ENCODE measurements around the gene TMIGD2. TPM values are rescaled to one million over a fixed set of nuclear protein-coding genes. Genes with fewer than 3 reads are reported as not detected.

The TMIGD2 gene
- total and polyA plus RNA-seq, 2 donors (not counting 1 experiment from before 2014, with no cell fraction given): not detected

DNA sequence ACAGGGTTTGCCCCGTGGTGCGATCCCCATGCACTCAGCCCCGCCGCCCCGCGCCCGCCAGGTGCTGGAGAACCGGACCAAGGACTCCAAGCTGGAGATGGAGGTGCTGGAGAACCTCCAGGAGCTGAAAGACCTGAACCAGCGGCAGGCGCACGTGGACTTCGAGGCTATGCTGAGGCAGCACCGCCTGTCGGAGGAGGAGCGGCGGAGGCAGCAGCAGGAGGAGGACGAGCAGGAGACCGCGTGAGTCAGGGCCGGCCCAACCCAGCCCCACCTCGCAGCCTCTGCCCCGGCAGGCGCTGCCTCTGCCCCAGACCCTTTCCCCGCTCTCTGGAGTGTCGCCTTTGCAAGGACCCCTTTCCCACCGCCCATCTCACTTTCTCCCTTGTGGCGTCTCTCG lies 44.0 kb downstream of the TMIGD2 start:
- no peak overlapping the region for H3K4me2 ChIP-seq (ENCODE audit: extremely low read depth, insufficient read depth, low read length)
- DNase-seq (ENCODE audit: low read depth in 2 of 2): no peak

GRCh38 chr19:4257025-4257424 lies 45.2 kb downstream of the TMIGD2 start:
- Histone ChIP-seq H4K20me1 (ENCODE audit: control insufficient read depth, extremely low read depth, insufficient read depth, low read length) (no peaks in the 10 kb centered on the region), H3K9me3 (ENCODE audit: control insufficient read depth, insufficient read depth, low read depth, low read length) (no peaks in the 10 kb centered on the region), H3K79me2 (ENCODE audit: control insufficient read depth, insufficient read depth, low read length) (no peaks in the 10 kb centered on the region), H3K4me3 (replicated peaks in 1 of 4; ENCODE audit: control extremely low read depth in 1 of 4, insufficient read depth in 1 of 4, low read depth in 3 of 4, low read length in 4 of 4) (no peak overlapping the region), H3K36me3 (ENCODE audit: control insufficient read depth, insufficient read depth, low read length) (peaks cover 20% of the 10 kb centered on the region), H3K27ac (ENCODE audit: insufficient read depth, low read length) (no peak overlapping the region), H3K27me3 (ENCODE audit: control insufficient read depth, insufficient read depth, low read length) (no peaks in the 10 kb centered on the region), H3K9ac (ENCODE audit: insufficient read depth, low read length) (no peak overlapping the region), H3K4me2 (ENCODE audit: extremely low read depth, insufficient read depth, low read length) (no peak overlapping the region), H2AFZ (ENCODE audit: low read length) (no peak overlapping the region), H3K4me1 (ENCODE audit: control insufficient read depth, extremely low read depth, insufficient read depth, low read length) (no peaks in the 10 kb centered on the region)
- no peak for TF ChIP-seq EZH2 (IDR thresholded peaks at IDR 0.05; ENCODE audit: low read length, missing control alignments)
- TF ChIP-seq CTCF (conservative IDR thresholded peaks at IDR 0.05 in 1 of 2, IDR thresholded peaks at IDR 0.05 in 1 of 2; ENCODE audit: low read depth in 1 of 2, low read length in 2 of 2): no peak
- DNase-seq (ENCODE audit: low read depth in 2 of 2): no peak

More for the DNA sequence above, 44.0 kb downstream of the TMIGD2 start:
- Histone ChIP-seq H3K4me3 (replicated peaks in 1 of 4; ENCODE audit: control extremely low read depth in 1 of 4, insufficient read depth in 1 of 4, low read depth in 3 of 4, low read length in 4 of 4) (no peak overlapping the region), H3K9ac (ENCODE audit: insufficient read depth, low read length) (no peak overlapping the region), H3K27ac (ENCODE audit: insufficient read depth, low read length) (no peak overlapping the region), H2AFZ (ENCODE audit: low read length) (no peak overlapping the region), H3K27me3 (ENCODE audit: control insufficient read depth, insufficient read depth, low read length) (no peaks in the 10 kb centered on the region), H3K9me3 (ENCODE audit: control insufficient read depth, insufficient read depth, low read depth, low read length) (no peaks in the 10 kb centered on the region), H3K36me3 (ENCODE audit: control insufficient read depth, insufficient read depth, low read length) (peaks cover 20% of the 10 kb centered on the region), H3K79me2 (ENCODE audit: control insufficient read depth, insufficient read depth, low read length) (no peaks in the 10 kb centered on the region), H4K20me1 (ENCODE audit: control insufficient read depth, extremely low read depth, insufficient read depth, low read length) (no peaks in the 10 kb centered on the region), H3K4me1 (ENCODE audit: control insufficient read depth, extremely low read depth, insufficient read depth, low read length) (no peaks in the 10 kb centered on the region)
- TF ChIP-seq EZH2 (IDR thresholded peaks at IDR 0.05; ENCODE audit: low read length, missing control alignments) (no peak), CTCF (conservative IDR thresholded peaks at IDR 0.05 in 1 of 2, IDR thresholded peaks at IDR 0.05 in 1 of 2; ENCODE audit: low read depth in 1 of 2, low read length in 2 of 2) (no peak)

DNA sequence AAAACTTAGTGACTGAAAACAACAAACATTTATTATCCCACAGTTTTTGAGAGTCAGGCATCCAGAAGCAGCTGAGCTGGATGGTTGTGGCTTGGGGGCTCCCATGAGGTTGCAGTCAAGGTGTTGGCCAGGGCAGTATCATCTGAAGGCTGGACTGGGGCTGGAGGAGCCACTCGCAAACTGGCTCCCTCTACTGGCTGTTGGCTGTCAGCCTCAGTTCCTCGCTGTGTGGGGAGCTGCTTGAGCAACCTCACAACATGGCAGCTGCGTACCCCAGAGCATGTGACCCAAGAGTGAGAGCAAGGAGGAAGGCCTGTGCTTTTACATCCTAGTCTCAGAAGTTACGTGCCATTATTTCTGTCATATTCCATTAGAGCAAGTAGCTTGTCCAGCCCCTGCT lies 45.6 kb downstream of the TMIGD2 start:
- H2AFZ ChIP-seq (ENCODE audit: low read length): no peak overlapping the region
- no peak for DNase-seq (ENCODE audit: low read depth in 2 of 2)
- no peak overlapping the region for H3K4me2 ChIP-seq (ENCODE audit: extremely low read depth, insufficient read depth, low read length)
- no peak overlapping the region for H3K4me3 ChIP-seq (replicated peaks in 1 of 4; ENCODE audit: control extremely low read depth in 1 of 4, insufficient read depth in 1 of 4, low read depth in 3 of 4, low read length in 4 of 4)
- no peaks in the 10 kb centered on the region for H3K27me3 ChIP-seq (ENCODE audit: control insufficient read depth, insufficient read depth, low read length)
- no peaks in the 10 kb centered on the region for H3K9me3 ChIP-seq (ENCODE audit: control insufficient read depth, insufficient read depth, low read depth, low read length)
- H3K4me1 ChIP-seq (ENCODE audit: control insufficient read depth, extremely low read depth, insufficient read depth, low read length): no peaks in the 10 kb centered on the region
- H4K20me1 ChIP-seq (ENCODE audit: control insufficient read depth, extremely low read depth, insufficient read depth, low read length): no peaks in the 10 kb centered on the region
- H3K79me2 ChIP-seq (ENCODE audit: control insufficient read depth, insufficient read depth, low read length): no peaks in the 10 kb centered on the region
- TF ChIP-seq CTCF (conservative IDR thresholded peaks at IDR 0.05 in 1 of 2, IDR thresholded peaks at IDR 0.05 in 1 of 2; ENCODE audit: low read depth in 1 of 2, low read length in 2 of 2): no peak
- peaks cover 20% of the 10 kb centered on the region for H3K36me3 ChIP-seq (ENCODE audit: control insufficient read depth, insufficient read depth, low read length)
- H3K9ac ChIP-seq (ENCODE audit: insufficient read depth, low read length): no peak overlapping the region
- H3K27ac ChIP-seq (ENCODE audit: insufficient read depth, low read length): no peak overlapping the region

Data from fibroblast of lung (primary cell).